Mammary epithelial cell (primary cell): ENCODE measurements around the gene SYNPO.

Experiments
- EZH2 ChIP-seq: IDR thresholded peaks from 2 replicates; pipeline ENCODE4 v1.6.1; 2012; ENCODE audit warnings: low read length, inconsistent platforms, borderline replicate concordance
- TF ChIP-seq, protein P1 (sequence below), 2 donors: IDR thresholded peaks in 1 of 2; conservative IDR thresholded peaks in 1 of 2; 2 replicates each; pipeline ENCODE4 v1.5.1; 2011 to 2012; ENCODE audit warnings: inconsistent platforms in 2 of 2, low read length in 2 of 2, mild to moderate bottlenecking in 2 of 2, control low read depth in 1 of 2, low read depth in 1 of 2; ENCODE audit not compliant: insufficient read depth in 1 of 2; ENCODE audit errors: extremely low read depth in 1 of 2

DNA sequence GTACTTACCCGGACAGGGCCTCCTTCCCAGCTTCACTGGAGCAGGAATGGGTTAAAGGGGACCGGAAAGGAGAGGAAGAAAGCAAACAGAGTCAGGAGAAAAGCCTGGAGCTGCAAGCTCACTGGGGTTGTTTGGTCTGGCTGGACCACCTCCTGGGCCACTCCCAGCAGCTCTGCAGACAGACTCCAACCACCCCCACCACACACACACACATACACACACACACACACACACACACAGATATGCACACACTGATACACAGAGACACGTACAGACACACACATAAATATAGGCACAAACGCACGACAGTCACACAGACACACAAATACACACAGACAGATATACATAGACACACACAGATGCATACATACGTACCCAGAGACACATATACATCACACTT, 34.9 kb upstream of the SYNPO start:
- TF ChIP-seq, protein P1, sequence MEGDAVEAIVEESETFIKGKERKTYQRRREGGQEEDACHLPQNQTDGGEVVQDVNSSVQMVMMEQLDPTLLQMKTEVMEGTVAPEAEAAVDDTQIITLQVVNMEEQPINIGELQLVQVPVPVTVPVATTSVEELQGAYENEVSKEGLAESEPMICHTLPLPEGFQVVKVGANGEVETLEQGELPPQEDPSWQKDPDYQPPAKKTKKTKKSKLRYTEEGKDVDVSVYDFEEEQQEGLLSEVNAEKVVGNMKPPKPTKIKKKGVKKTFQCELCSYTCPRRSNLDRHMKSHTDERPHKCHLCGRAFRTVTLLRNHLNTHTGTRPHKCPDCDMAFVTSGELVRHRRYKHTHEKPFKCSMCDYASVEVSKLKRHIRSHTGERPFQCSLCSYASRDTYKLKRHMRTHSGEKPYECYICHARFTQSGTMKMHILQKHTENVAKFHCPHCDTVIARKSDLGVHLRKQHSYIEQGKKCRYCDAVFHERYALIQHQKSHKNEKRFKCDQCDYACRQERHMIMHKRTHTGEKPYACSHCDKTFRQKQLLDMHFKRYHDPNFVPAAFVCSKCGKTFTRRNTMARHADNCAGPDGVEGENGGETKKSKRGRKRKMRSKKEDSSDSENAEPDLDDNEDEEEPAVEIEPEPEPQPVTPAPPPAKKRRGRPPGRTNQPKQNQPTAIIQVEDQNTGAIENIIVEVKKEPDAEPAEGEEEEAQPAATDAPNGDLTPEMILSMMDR (conservative IDR thresholded peaks at IDR 0.05 in 1 of 2, IDR thresholded peaks at IDR 0.05 in 1 of 2; ENCODE audit: extremely low read depth in 1 of 2, insufficient read depth in 1 of 2, low read depth in 1 of 2, low read length in 2 of 2) = no peak
- no peak for TF ChIP-seq EZH2
